Left ventricle myocardium inferior (tissue), 1 donor: ENCODE measurements around the gene CEACAM3. TPM values are rescaled to one million over a fixed set of nuclear protein-coding genes. Genes with fewer than 3 reads are reported as not detected.
A peak's percentile ranks its signal among the peaks of the same experiment; 100 is the strongest.

Experiments used
- DNase-seq: peaks from one replicate; pipeline ENCODE4 v3.0.0-alpha.2; 2020
- H3K27ac ChIP-seq: fragments of 200-600 bp; replicated peaks from 2 replicates; pipeline ENCODE4 v1.8.0; 2021
- H3K27me3 ChIP-seq: fragments of 200-600 bp; 2 replicates; pipeline ENCODE4 v1.8.0; 2021; ENCODE audit warnings: low read depth
- H3K36me3 ChIP-seq: fragments of 200-600 bp; 2 replicates; pipeline ENCODE4 v1.8.0; 2021
- H3K4me1 ChIP-seq: fragments of 200-600 bp; 2 replicates; pipeline ENCODE4 v1.8.0; 2021
- H3K4me3 ChIP-seq: fragments of 200-600 bp; 2 replicates; pipeline ENCODE4 v1.8.0; 2021; ENCODE audit warnings: mild to moderate bottlenecking, moderate library complexity
- H3K9me3 ChIP-seq: fragments of 200-600 bp; replicated peaks from 2 replicates; pipeline ENCODE4 v1.8.0; 2021
- intact Hi-C: fragments of 100-400 bp; cut with micrococcal nuclease; formaldehyde crosslinking; loops from one replicate; pipeline ENCODE4 v1.11.0; 2022
- total RNA-seq: library from RNA; stranded (reverse); fragmentation: NEBNext Ultra II Directional; extraction: Animal tissue kit (Norgen Biotek cat#: 25700); gene quantifications from one replicate; pipeline ENCODE4 v1.2.1, GENCODE V29; 2021
- TF ChIP-seq, protein P1 (sequence below): fragments of 200-600 bp; IDR thresholded peaks from 2 replicates; pipeline ENCODE4 v1.8.0; 2021; ENCODE audit warnings: antibody characterized with exemption, mild to moderate bottlenecking, borderline replicate concordance
- donor health status: DM: no; HTN: yes; CAD: no; lungs with severe emphysema.

The CEACAM3 gene
- total RNA-seq, 1 donor from 2014 or later, result not detected

DNA sequence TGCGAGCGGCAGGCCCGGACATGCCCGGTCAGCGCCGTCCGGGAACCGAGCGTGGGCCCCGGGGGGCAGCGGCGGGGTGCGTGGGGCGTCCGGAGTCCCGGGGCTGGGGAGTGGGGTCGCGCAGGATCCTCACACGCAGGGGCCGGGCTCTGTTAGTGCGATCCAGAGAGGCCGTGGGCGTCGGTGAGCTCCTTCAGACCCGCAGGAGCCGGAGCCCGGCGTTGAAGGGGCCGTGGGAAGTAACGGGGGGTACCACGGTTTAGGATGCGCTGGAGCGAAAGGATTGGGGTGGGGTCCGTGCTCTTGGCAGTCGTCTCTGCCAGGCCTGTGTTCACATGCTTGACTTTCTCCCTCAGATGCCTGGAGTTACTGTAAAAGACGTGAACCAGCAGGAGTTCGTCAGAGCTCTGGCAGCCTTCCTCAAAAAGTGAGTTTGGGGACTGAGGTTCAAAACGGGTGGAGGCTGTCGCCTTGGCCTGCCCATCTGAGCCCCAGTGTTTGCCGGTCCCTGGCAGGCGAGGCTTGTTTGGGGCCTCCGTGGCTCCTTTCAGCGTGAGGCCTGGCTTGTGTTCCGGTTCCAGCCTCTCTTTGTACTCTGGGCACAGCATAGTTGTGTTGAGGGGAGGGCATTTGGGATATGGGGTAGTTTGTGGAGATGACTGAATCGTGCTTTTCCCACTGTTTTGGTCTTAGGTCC lies 64.2 kb downstream of the CEACAM3 start:
- TF ChIP-seq, protein P1, sequence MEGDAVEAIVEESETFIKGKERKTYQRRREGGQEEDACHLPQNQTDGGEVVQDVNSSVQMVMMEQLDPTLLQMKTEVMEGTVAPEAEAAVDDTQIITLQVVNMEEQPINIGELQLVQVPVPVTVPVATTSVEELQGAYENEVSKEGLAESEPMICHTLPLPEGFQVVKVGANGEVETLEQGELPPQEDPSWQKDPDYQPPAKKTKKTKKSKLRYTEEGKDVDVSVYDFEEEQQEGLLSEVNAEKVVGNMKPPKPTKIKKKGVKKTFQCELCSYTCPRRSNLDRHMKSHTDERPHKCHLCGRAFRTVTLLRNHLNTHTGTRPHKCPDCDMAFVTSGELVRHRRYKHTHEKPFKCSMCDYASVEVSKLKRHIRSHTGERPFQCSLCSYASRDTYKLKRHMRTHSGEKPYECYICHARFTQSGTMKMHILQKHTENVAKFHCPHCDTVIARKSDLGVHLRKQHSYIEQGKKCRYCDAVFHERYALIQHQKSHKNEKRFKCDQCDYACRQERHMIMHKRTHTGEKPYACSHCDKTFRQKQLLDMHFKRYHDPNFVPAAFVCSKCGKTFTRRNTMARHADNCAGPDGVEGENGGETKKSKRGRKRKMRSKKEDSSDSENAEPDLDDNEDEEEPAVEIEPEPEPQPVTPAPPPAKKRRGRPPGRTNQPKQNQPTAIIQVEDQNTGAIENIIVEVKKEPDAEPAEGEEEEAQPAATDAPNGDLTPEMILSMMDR, result no peak
- H3K36me3 ChIP-seq, result peaks cover 47% of the 10 kb centered on the region
- H3K4me3 ChIP-seq, result peak overlapping the region; percentile 95
- H3K27ac ChIP-seq, result peak overlapping the region; percentile 99
- intact Hi-C loops, result loop anchor here (10.0 kb wide), 1 partner anchor 74 kb away; no protein-coding TSS in a partner anchor
- DNase-seq, result no peak
- H3K4me1 ChIP-seq, result peaks cover 54% of the 10 kb centered on the region
- no peaks in the 10 kb centered on the region for H3K9me3 ChIP-seq
- H3K27me3 ChIP-seq, result peaks cover 6% of the 10 kb centered on the region

Other genes starting within 250 kb of the CEACAM3 start
- gene CEACAM21, start 220.4 kb upstream of the CEACAM3 start, total RNA-seq, result 0.60 TPM
- 0.25 TPM for gene CEACAM4, start 169.5 kb upstream of the CEACAM3 start, total RNA-seq
- gene CEACAM7, start 108.3 kb upstream of the CEACAM3 start, total RNA-seq, result 0.16 TPM
- gene CEACAM5, start 88.0 kb upstream of the CEACAM3 start, total RNA-seq, result 0.19 TPM
- gene CEACAM6, start 41.1 kb upstream of the CEACAM3 start, total RNA-seq, result 0.11 TPM
- gene LYPD4, start 48.1 kb downstream of the CEACAM3 start, total RNA-seq, result not detected
- not detected for gene DMRTC2, start 48.5 kb downstream of the CEACAM3 start, total RNA-seq
- gene RPS19, start 63.7 kb downstream of the CEACAM3 start, total RNA-seq, result 611 TPM
- gene CD79A, start 80.7 kb downstream of the CEACAM3 start, total RNA-seq, result not detected
- 28.3 TPM for gene ARHGEF1, start 86.6 kb downstream of the CEACAM3 start, total RNA-seq
- not detected for gene ERFL, start 131.9 kb downstream of the CEACAM3 start, total RNA-seq
- gene RABAC1, start 162.7 kb downstream of the CEACAM3 start, total RNA-seq, result 56.7 TPM
- 375 TPM for gene ATP1A3, start 197.6 kb downstream of the CEACAM3 start, total RNA-seq